HepG2 (cell line): ENCODE results near the gene NT5C3B. TPM values are rescaled to one million over a fixed set of nuclear protein-coding genes. Genes with fewer than 3 reads are reported as not detected.

Experiments
- ELF4 ChIP-seq: sonication (generic); formaldehyde crosslinking; IDR thresholded peaks from 2 replicates; pipeline ENCODE4 v1.5.0; 2020; ENCODE audit warnings: missing genetic modification reagents, mild to moderate bottlenecking, moderate library complexity, borderline replicate concordance
- GABPB1 ChIP-seq: IDR thresholded peaks from 2 replicates; pipeline ENCODE4 v1.6.1; 2016; ENCODE audit warnings: mild to moderate bottlenecking, missing genetic modification reagents, moderate library complexity, missing compliant biosample characterization
- GATAD1 ChIP-seq: IDR thresholded peaks from 2 replicates; pipeline ENCODE4 v1.6.1; 2016; ENCODE audit warnings: missing genetic modification reagents, missing compliant biosample characterization
- GFI1 ChIP-seq: sonication (generic); formaldehyde crosslinking; IDR thresholded peaks from 2 replicates; pipeline ENCODE4 v1.5.0; 2020; ENCODE audit warnings: missing genetic modification reagents, mild to moderate bottlenecking, borderline replicate concordance
- MXI1 ChIP-seq: IDR thresholded peaks from 3 replicates; pipeline ENCODE4 v1.6.1; 2012; ENCODE audit warnings: low read depth, low read length, inconsistent platforms, borderline replicate concordance
- NRL ChIP-seq: sonication (generic); formaldehyde crosslinking; IDR thresholded peaks from 2 replicates; pipeline ENCODE4 v1.5.0; 2020; ENCODE audit warnings: missing genetic modification reagents, mild to moderate bottlenecking, moderate library complexity, borderline replicate concordance
- PHF21A ChIP-seq: sonication (generic); formaldehyde crosslinking; IDR thresholded peaks from 2 replicates; pipeline ENCODE4 v1.5.0; 2020; ENCODE audit warnings: mild to moderate bottlenecking, missing genetic modification reagents
- RAD21 ChIP-seq: fragments of 450-650 bp; formaldehyde crosslinking; IDR thresholded peaks from 2 replicates; pipeline ENCODE4 v1.5.0; 2020; ENCODE audit warnings: mild to moderate bottlenecking
- SETDB1 ChIP-seq: sonication (generic); formaldehyde crosslinking; IDR thresholded peaks from 2 replicates; pipeline ENCODE4 v1.5.1; 2020; ENCODE audit warnings: missing genetic modification reagents, mild to moderate bottlenecking, borderline replicate concordance
- SIN3B ChIP-seq: fragments of 150-350 bp; IDR thresholded peaks from 2 replicates; pipeline ENCODE4 v1.6.1; 2014; ENCODE audit warnings: low read length
- SOX13 ChIP-seq, 3 experiments: fragments of 450-650 bp in 1 of 3; sonication (generic) in 1 of 3; formaldehyde crosslinking in 1 of 3; IDR thresholded peaks in 2 of 3; conservative IDR thresholded peaks in 1 of 3; 2 replicates each; pipeline versions ENCODE4 v1.5.0 to v1.6.1; 2016 to 2020; ENCODE audit warnings: antibody characterized with exemption in 1 of 3, mild to moderate bottlenecking in 1 of 3, missing compliant biosample characterization in 1 of 3, missing genetic modification reagents in 1 of 3, moderate library complexity in 1 of 3
- SUZ12 ChIP-seq: fragments of 150-350 bp; IDR thresholded peaks from 2 replicates; pipeline ENCODE4 v1.6.1; 2014; ENCODE audit warnings: low read depth, low read length
- TCF7 ChIP-seq: sonication (generic); IDR thresholded peaks from 2 replicates; pipeline ENCODE4 v1.6.1; 2016; ENCODE audit warnings: antibody characterized with exemption, low read depth
- ZC3H13 ChIP-seq: sonication (generic); formaldehyde crosslinking; IDR thresholded peaks from 2 replicates; pipeline ENCODE4 v1.8.1; 2023; ENCODE audit warnings: mild to moderate bottlenecking, missing genetic modification reagents, moderate library complexity
- ZC3H4 ChIP-seq: sonication (generic); formaldehyde crosslinking; IDR thresholded peaks from 2 replicates; pipeline ENCODE4 v1.4.0; 2020; ENCODE audit warnings: missing genetic modification reagents, borderline replicate concordance
- ZMYM3 ChIP-seq: sonication (generic); formaldehyde crosslinking; IDR thresholded peaks from 2 replicates; pipeline ENCODE4 v1.5.1; 2020; ENCODE audit warnings: mild to moderate bottlenecking, missing genetic modification reagents
- ZNF180 ChIP-seq: sonication (generic); formaldehyde crosslinking; IDR thresholded peaks from 2 replicates; pipeline ENCODE4 v1.4.0; 2020; ENCODE audit warnings: low read depth, missing genetic modification reagents, borderline replicate concordance
- ZNF605 ChIP-seq: sonication (generic); formaldehyde crosslinking; IDR thresholded peaks from 2 replicates; pipeline ENCODE4 v1.8.0; 2022; ENCODE audit warnings: mild to moderate bottlenecking, missing genetic modification reagents
- ZNF614 ChIP-seq: IDR thresholded peaks from 2 replicates; pipeline ENCODE4 v1.6.1; 2018; ENCODE audit warnings: missing biosample characterization, missing genetic modification reagents, inconsistent platforms, borderline replicate concordance
- ZNF746 ChIP-seq: sonication (generic); formaldehyde crosslinking; IDR thresholded peaks from 2 replicates; pipeline ENCODE4 v1.8.0; 2022; ENCODE audit warnings: mild to moderate bottlenecking, missing genetic modification reagents
- polyA plus RNA-seq, 8 experiments: library from polyadenylated mRNA; depleted of rRNA in 3 of 8; stranded (reverse) in 7 of 8; unstranded in 1 of 8; fragments of >200 nt; fragmentation: Illumina TruSeq in 4 of 8; extraction: Trizol in 4 of 8; gene quantifications; 2 replicates each; pipeline versions ENCODE4 v1.2.1 to v1.2.3, GENCODE V29; 2011 to 2016; ENCODE audit warnings: low read depth in 4 of 8, missing spikeins in 1 of 8, mixed read lengths in 1 of 8; ENCODE audit not compliant: insufficient read depth in 1 of 8
- total RNA-seq, 5 experiments: library from RNA; depleted of rRNA; stranded (reverse); fragments of >200 nt; fragmentation: Illumina TruSeq; extraction: Trizol; gene quantifications; 2 replicates each; pipeline ENCODE4 v1.2.3, GENCODE V29; 2016; ENCODE audit warnings: low read depth in 1 of 5
- TF ChIP-seq, protein P1 (sequence below): sonication (generic); formaldehyde crosslinking; IDR thresholded peaks from 2 replicates; pipeline ENCODE4 v1.4.0; 2020; ENCODE audit warnings: missing genetic modification reagents, borderline replicate concordance
- TF ChIP-seq, protein P2 (sequence below): sonication (generic); formaldehyde crosslinking; IDR thresholded peaks from 2 replicates; pipeline ENCODE4 v1.4.0; 2020; ENCODE audit warnings: missing genetic modification reagents
- TF ChIP-seq, protein P3 (sequence below): sonication (generic); formaldehyde crosslinking; IDR thresholded peaks from 2 replicates; pipeline ENCODE4 v1.8.1; 2023; ENCODE audit warnings: mild to moderate bottlenecking, missing genetic modification reagents, borderline replicate concordance

Gene NT5C3B
- total and polyA plus RNA-seq, 2 of the 13 experiments (the other 11 are each of a cell fraction or from before 2014, with no cell fraction given) = 104 to 126 TPM

DNA sequence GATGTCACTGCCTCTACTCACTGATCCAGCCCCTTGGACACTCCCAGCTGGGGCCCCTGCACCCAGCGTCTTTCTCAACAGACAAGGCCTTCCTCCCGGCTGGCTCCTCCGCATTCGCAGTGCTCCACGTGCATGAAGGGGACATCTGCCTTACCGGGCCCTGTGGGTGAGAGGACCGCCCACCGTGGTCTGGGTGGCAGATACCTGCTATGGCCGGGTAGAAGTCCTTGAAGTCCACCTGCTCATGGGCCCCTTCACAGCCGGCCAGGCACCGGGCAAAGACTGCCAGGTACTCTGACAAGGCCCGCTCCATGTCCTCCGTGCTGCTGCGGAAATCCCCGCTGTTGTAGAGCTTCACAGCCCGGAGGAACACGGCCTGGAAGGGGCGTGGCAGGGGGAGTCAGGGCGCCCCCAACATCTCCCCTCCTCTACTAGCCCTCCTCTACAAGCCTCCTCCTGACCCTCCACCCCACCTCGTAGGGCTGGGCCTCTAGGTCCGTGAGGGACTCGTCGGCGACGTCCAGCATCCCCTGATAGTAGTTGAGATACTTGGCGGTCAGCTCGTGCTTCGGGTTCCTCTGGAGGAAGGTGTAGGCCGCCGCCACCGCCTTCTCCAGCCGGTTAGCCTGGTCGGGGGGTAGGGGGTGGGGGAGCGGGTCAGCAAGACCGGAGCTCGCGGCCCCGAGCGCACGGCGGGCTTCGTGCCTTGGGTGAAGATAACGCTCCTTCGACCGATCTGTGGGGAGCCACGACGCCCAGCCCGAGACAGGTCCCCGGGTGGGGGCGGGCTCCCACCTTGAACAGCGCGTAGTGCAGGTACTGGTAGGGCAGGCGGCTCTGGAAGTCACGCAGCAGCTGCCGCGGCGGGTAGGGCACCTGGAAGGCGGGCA, 25.1 kb downstream of the NT5C3B start (continued):
- TF ChIP-seq, protein P1, sequence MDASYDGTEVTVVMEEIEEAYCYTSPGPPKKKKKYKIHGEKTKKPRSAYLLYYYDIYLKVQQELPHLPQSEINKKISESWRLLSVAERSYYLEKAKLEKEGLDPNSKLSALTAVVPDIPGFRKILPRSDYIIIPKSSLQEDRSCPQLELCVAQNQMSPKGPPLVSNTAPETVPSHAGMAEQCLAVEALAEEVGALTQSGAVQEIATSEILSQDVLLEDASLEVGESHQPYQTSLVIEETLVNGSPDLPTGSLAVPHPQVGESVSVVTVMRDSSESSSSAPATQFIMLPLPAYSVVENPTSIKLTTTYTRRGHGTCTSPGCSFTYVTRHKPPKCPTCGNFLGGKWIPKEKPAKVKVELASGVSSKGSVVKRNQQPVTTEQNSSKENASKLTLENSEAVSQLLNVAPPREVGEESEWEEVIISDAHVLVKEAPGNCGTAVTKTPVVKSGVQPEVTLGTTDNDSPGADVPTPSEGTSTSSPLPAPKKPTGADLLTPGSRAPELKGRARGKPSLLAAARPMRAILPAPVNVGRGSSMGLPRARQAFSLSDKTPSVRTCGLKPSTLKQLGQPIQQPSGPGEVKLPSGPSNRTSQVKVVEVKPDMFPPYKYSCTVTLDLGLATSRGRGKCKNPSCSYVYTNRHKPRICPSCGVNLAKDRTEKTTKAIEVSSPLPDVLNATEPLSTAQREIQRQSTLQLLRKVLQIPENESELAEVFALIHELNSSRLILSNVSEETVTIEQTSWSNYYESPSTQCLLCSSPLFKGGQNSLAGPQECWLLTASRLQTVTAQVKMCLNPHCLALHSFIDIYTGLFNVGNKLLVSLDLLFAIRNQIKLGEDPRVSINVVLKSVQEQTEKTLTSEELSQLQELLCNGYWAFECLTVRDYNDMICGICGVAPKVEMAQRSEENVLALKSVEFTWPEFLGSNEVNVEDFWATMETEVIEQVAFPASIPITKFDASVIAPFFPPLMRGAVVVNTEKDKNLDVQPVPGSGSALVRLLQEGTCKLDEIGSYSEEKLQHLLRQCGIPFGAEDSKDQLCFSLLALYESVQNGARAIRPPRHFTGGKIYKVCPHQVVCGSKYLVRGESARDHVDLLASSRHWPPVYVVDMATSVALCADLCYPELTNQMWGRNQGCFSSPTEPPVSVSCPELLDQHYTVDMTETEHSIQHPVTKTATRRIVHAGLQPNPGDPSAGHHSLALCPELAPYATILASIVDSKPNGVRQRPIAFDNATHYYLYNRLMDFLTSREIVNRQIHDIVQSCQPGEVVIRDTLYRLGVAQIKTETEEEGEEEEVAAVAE (CRISPR knock-in tag) = 0 out of 2 replicates have a peak, but pooled peaks have one; percentile 16
- no peak for TF ChIP-seq SIN3B
- TF ChIP-seq SUZ12 = no peak
- peak; percentile 22; the same call in 1 of the 2 replicates for TF ChIP-seq ZNF746
- TF ChIP-seq GABPB1 (CRISPR knock-in tag) = 0 out of 2 replicates have a peak, but pooled peaks have one; percentile 22
- TF ChIP-seq GFI1 (CRISPR knock-in tag) = peak; percentile 14; the same call in 1 of the 2 replicates
- TF ChIP-seq ZC3H4 (CRISPR knock-in tag) = peak; percentile 14; the same call in 1 of the 2 replicates
- TF ChIP-seq ELF4 = no peak
- TF ChIP-seq GATAD1 (CRISPR knock-in tag) = peak; percentile 9; the same call in 1 of the 2 replicates
- TF ChIP-seq ZNF180 (CRISPR knock-in tag) = no peak
- no peak for TF ChIP-seq RAD21
- no peak for TF ChIP-seq SOX13 (IDR thresholded peaks at IDR 0.05)
- TF ChIP-seq SOX13 (CRISPR knock-in tag; conservative IDR thresholded peaks at IDR 0.05 in 1 of 2, IDR thresholded peaks at IDR 0.05 in 1 of 2) = no peak
- peak; percentile 63 for TF ChIP-seq ZC3H13 (CRISPR knock-in tag)
- TF ChIP-seq ZNF605 (CRISPR knock-in tag) = peak; percentile 58; the same call in 1 of the 2 replicates
- TF ChIP-seq PHF21A (CRISPR knock-in tag) = no peak
- TF ChIP-seq SETDB1 (CRISPR knock-in tag) = 0 out of 2 replicates have a peak, but pooled peaks have one; percentile 9
- TF ChIP-seq, protein P2, sequence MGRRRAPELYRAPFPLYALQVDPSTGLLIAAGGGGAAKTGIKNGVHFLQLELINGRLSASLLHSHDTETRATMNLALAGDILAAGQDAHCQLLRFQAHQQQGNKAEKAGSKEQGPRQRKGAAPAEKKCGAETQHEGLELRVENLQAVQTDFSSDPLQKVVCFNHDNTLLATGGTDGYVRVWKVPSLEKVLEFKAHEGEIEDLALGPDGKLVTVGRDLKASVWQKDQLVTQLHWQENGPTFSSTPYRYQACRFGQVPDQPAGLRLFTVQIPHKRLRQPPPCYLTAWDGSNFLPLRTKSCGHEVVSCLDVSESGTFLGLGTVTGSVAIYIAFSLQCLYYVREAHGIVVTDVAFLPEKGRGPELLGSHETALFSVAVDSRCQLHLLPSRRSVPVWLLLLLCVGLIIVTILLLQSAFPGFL (CRISPR knock-in tag) = no peak
- TF ChIP-seq, protein P3, sequence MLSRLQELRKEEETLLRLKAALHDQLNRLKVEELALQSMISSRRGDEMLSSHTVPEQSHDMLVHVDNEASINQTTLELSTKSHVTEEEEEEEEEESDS (CRISPR knock-in tag) = no peak
- peak; percentile 22; the same call in 1 of the 2 replicates for TF ChIP-seq ZNF614 (CRISPR knock-in tag)
- TF ChIP-seq NRL (CRISPR knock-in tag) = peak; percentile 73; the same call in 1 of the 2 replicates
- no peak for TF ChIP-seq TCF7
- TF ChIP-seq MXI1 = no peak
- 0 out of 2 replicates have a peak, but pooled peaks have one; percentile 6 for TF ChIP-seq ZMYM3 (CRISPR knock-in tag)
